ENCODE results near the gene SMIM24. TPM values are rescaled to one million over a fixed set of nuclear protein-coding genes. Genes with fewer than 3 reads are reported as not detected.

SMIM24 gene
- total RNA-seq, 1 experiment from 2014 or later = 0.36 TPM

DNA sequence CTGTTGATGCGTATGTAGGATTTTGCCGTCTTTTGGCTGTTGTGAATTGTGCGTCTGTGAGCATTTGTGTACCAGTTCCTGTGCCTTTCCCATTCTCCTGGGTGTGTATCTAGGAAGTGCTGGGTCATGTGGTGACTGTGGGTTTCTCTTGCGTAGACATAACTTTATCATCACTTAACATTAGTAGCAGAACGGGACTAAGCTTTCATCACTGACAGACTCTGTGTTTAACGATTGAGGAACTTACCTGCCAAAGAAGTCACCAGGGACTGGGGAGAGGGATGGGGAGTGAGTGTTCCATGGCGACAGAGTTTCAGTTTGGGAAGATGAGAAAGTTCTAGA lies 40.8 kb upstream of the SMIM24 start:
- no peaks in the 10 kb centered on the region for H3K9me2 ChIP-seq (replicated peaks; ENCODE audit: low read length)
- POLR2A ChIA-PET (ENCODE audit: unreplicated experiment) = no interaction called here

DNA sequence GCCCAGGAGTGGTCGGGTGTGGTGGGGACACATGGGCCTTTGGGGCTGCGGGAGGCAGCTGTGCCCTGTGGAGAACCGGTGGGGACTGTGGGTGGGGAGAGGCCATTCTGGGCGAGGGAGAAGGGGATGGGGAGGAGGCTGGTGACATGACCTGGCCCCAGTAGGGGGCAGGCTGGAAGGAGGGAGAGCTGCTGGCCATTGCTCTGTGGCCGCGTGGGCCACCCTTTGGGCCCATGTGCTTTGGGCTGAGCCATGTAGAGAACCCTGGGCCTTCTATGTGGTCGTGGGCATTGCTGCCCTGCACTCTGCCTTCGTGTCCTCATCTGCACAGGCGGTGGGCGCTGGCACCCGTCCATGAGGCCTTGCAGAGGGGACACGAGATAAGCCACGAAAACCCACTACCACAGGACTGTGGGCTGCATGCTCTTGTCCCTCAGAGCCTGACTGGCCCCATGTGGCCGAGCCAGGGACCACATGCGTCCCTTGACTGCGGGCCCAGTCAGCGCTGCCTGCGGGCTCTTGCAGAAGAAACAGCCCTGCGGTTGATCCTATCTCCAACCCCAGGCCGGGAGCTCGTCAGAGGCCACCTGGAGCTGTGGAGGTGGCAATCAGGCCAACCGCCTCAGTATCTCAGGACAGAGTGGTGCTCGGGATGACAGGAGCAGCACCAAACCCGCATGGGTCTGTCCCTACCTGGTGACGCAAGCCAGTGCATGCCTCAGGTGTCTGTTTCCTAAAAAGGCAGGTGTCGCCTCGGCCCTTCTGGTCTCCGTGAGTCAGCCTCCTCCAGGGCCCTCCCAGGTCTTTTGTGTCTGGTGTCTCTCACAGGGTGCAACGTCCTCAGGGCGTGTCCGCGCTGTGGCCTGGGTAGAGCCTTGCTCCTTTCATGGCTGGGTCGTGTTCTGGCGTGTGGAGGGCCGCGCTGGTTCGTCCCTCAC lies 40.1 kb upstream of the SMIM24 start:
- H4K20me1 ChIP-seq (ENCODE audit: low read length) = peaks cover 13% of the 10 kb centered on the region; the same call in 1 of the 2 replicates
- BruUV-seq (replicated peaks) = no TSS peak
- ATAC-seq (no peak), DNase-seq (no peak)
- CTCF ChIA-PET = no interaction called here
- H3K4me3 ChIP-seq (ENCODE audit: low read length) = no peak overlapping the region
- no peak overlapping the region for H3K4me2 ChIP-seq (ENCODE audit: low read length)
- H2AFZ ChIP-seq (ENCODE audit: low read length) = no peak overlapping the region
- no peaks in the 10 kb centered on the region for H3K36me3 ChIP-seq (ENCODE audit: low read depth, low read length)
- POLR2A ChIA-PET (ENCODE audit: unreplicated experiment) = no interaction called here
- H3K9me3 ChIP-seq (ENCODE audit: low read length) = no peaks in the 10 kb centered on the region
- TF ChIP-seq EZH2phosphoT487 (IDR thresholded peaks at IDR 0.05; ENCODE audit: borderline replicate concordance, low read length) (no peak), EZH2 (IDR thresholded peaks at IDR 0.05; ENCODE audit: low read length, unreplicated experiment) (no peak)
- TF ChIP-seq, protein P1, sequence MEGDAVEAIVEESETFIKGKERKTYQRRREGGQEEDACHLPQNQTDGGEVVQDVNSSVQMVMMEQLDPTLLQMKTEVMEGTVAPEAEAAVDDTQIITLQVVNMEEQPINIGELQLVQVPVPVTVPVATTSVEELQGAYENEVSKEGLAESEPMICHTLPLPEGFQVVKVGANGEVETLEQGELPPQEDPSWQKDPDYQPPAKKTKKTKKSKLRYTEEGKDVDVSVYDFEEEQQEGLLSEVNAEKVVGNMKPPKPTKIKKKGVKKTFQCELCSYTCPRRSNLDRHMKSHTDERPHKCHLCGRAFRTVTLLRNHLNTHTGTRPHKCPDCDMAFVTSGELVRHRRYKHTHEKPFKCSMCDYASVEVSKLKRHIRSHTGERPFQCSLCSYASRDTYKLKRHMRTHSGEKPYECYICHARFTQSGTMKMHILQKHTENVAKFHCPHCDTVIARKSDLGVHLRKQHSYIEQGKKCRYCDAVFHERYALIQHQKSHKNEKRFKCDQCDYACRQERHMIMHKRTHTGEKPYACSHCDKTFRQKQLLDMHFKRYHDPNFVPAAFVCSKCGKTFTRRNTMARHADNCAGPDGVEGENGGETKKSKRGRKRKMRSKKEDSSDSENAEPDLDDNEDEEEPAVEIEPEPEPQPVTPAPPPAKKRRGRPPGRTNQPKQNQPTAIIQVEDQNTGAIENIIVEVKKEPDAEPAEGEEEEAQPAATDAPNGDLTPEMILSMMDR (conservative IDR thresholded peaks at IDR 0.05; ENCODE audit: low read depth, low read length) = 0 out of 2 replicates have a peak, but pooled peaks have one; percentile 11
- intact Hi-C loops (cut with micrococcal nuclease) = no loop called here
- H3F3A ChIP-seq (ENCODE audit: low read length, unreplicated experiment) = no peaks in the 10 kb centered on the region
- no peak overlapping the region for H3K9ac ChIP-seq (ENCODE audit: low read length)
- H3K4me1 ChIP-seq (ENCODE audit: insufficient read depth, low read length) = no peaks in the 10 kb centered on the region
- H3K27ac ChIP-seq (ENCODE audit: low read length) = no peak overlapping the region
- no peaks in the 10 kb centered on the region for H3K27me3 ChIP-seq (ENCODE audit: low read length)
- peaks cover 66% of the 10 kb centered on the region for H3K79me2 ChIP-seq (ENCODE audit: low read length)
- H3K9me2 ChIP-seq (replicated peaks; ENCODE audit: low read length) = no peaks in the 10 kb centered on the region

More for the DNA sequence above, 40.8 kb upstream of the SMIM24 start:
- DNase-seq (no peak), ATAC-seq (no peak)
- Histone ChIP-seq H3K27me3 (ENCODE audit: low read length) (no peaks in the 10 kb centered on the region), H3K4me2 (ENCODE audit: low read length) (no peak overlapping the region), H3K79me2 (ENCODE audit: low read length) (peaks cover 59% of the 10 kb centered on the region), H3K4me3 (ENCODE audit: low read length) (no peak overlapping the region), H3K4me1 (ENCODE audit: insufficient read depth, low read length) (no peaks in the 10 kb centered on the region), H3K9me3 (ENCODE audit: low read length) (no peaks in the 10 kb centered on the region), H2AFZ (ENCODE audit: low read length) (no peak overlapping the region), H3K27ac (ENCODE audit: low read length) (no peak overlapping the region), H3F3A (ENCODE audit: low read length, unreplicated experiment) (no peaks in the 10 kb centered on the region), H4K20me1 (ENCODE audit: low read length) (peaks cover 10% of the 10 kb centered on the region; the same call in 1 of the 2 replicates), H3K9ac (ENCODE audit: low read length) (no peak overlapping the region), H3K36me3 (ENCODE audit: low read depth, low read length) (no peaks in the 10 kb centered on the region)
- intact Hi-C loops (cut with micrococcal nuclease) = no loop called here
- TF ChIP-seq EZH2 (IDR thresholded peaks at IDR 0.05; ENCODE audit: low read length, unreplicated experiment) (no peak), EZH2phosphoT487 (IDR thresholded peaks at IDR 0.05; ENCODE audit: borderline replicate concordance, low read length) (no peak)
- TF ChIP-seq, protein P1 (conservative IDR thresholded peaks at IDR 0.05; ENCODE audit: low read depth, low read length) = no peak
- CTCF ChIA-PET = no interaction called here
- BruUV-seq (replicated peaks) = no TSS peak

DNA sequence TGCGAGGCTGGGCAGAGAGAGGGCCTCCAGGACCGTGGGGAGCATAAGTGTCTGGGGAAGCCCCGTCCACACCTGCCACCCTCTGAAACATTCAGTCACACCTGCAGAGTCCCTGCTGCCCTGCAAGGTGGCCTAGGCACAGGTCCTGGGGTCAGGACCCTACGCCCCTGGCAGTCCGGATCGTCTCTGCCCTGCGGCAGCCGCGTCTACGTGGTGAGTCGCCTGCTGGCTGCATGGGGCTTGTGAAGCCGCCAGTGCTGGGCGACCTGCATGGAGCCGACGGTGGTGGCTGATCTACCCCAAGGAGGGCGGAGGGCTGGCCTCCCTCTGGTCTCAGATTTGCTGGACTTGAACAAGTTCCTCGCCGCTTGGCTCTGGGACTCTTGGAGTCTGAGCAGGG lies 38.8 kb upstream of the SMIM24 start:
- H3K9me3 ChIP-seq (ENCODE audit: low read length) = no peaks in the 10 kb centered on the region
- no peaks in the 10 kb centered on the region for H3K27me3 ChIP-seq (ENCODE audit: low read length)
- H4K20me1 ChIP-seq (ENCODE audit: low read length) = peaks cover 18% of the 10 kb centered on the region; the same call in 1 of the 2 replicates
- no peaks in the 10 kb centered on the region for H3K9me2 ChIP-seq (replicated peaks; ENCODE audit: low read length)
- no peaks in the 10 kb centered on the region for H3F3A ChIP-seq (ENCODE audit: low read length, unreplicated experiment)
- CTCF ChIA-PET = no interaction called here
- DNase-seq (no peak), ATAC-seq (no peak)
- peaks cover 79% of the 10 kb centered on the region for H3K79me2 ChIP-seq (ENCODE audit: low read length)
- BruUV-seq (replicated peaks) = no TSS peak
- no peak overlapping the region for H3K4me2 ChIP-seq (ENCODE audit: low read length)
- no peak overlapping the region for H3K4me3 ChIP-seq (ENCODE audit: low read length)
- H3K9ac ChIP-seq (ENCODE audit: low read length) = no peak overlapping the region
- no peak overlapping the region for H2AFZ ChIP-seq (ENCODE audit: low read length)
- H3K36me3 ChIP-seq (ENCODE audit: low read depth, low read length) = no peaks in the 10 kb centered on the region
- H3K4me1 ChIP-seq (ENCODE audit: insufficient read depth, low read length) = no peaks in the 10 kb centered on the region; the same call in 1 of the 2 replicates
- intact Hi-C loops (cut with micrococcal nuclease) = no loop called here
- no peak overlapping the region for H3K27ac ChIP-seq (ENCODE audit: low read length)
- POLR2A ChIA-PET (ENCODE audit: unreplicated experiment) = no interaction called here
- TF ChIP-seq EZH2 (IDR thresholded peaks at IDR 0.05; ENCODE audit: low read length, unreplicated experiment) (no peak), EZH2phosphoT487 (IDR thresholded peaks at IDR 0.05; ENCODE audit: borderline replicate concordance, low read length) (no peak)
- TF ChIP-seq, protein P1 (conservative IDR thresholded peaks at IDR 0.05; ENCODE audit: low read depth, low read length) = no peak

Data from PC-3 (cell line).